Effector memory CD4-positive, alpha-beta T cell (primary cell): ENCODE measurements around the gene CYP27B1.

Experiments
- DNase-seq, 3 donors: peaks; one replicate each; pipeline ENCODE4 v3.0.0-alpha.2; 2020
- H3K27ac ChIP-seq: 2 replicates; pipeline ENCODE4 v1.7.0; 2013; ENCODE audit warnings: mild to moderate bottlenecking, low read length, moderate library complexity; ENCODE audit not compliant: insufficient read depth, poor library complexity, severe bottlenecking
- H3K27me3 ChIP-seq: replicated peaks from 2 replicates; pipeline ENCODE4 v1.7.0; 2013; ENCODE audit warnings: mild to moderate bottlenecking, low read length; ENCODE audit not compliant: insufficient read depth, control insufficient read depth, poor library complexity, severe bottlenecking
- H3K36me3 ChIP-seq: 2 replicates; pipeline ENCODE4 v1.7.0; 2013; ENCODE audit warnings: mild to moderate bottlenecking, low read length, moderate library complexity; ENCODE audit not compliant: control insufficient read depth, insufficient read depth
- H3K4me1 ChIP-seq: 2 replicates; pipeline ENCODE4 v1.7.0; 2013; ENCODE audit warnings: low read length, mild to moderate bottlenecking; ENCODE audit not compliant: control insufficient read depth, insufficient read depth, poor library complexity, severe bottlenecking
- H3K4me3 ChIP-seq: 2 replicates; pipeline ENCODE4 v1.7.0; 2013; ENCODE audit warnings: low read length, low read depth, mild to moderate bottlenecking; ENCODE audit not compliant: insufficient read depth, poor library complexity, severe bottlenecking
- H3K9me3 ChIP-seq: 2 replicates; pipeline ENCODE4 v1.7.0; 2013; ENCODE audit warnings: mild to moderate bottlenecking, low read length, moderate library complexity; ENCODE audit not compliant: control insufficient read depth

CYP27B1 gene

DNA sequence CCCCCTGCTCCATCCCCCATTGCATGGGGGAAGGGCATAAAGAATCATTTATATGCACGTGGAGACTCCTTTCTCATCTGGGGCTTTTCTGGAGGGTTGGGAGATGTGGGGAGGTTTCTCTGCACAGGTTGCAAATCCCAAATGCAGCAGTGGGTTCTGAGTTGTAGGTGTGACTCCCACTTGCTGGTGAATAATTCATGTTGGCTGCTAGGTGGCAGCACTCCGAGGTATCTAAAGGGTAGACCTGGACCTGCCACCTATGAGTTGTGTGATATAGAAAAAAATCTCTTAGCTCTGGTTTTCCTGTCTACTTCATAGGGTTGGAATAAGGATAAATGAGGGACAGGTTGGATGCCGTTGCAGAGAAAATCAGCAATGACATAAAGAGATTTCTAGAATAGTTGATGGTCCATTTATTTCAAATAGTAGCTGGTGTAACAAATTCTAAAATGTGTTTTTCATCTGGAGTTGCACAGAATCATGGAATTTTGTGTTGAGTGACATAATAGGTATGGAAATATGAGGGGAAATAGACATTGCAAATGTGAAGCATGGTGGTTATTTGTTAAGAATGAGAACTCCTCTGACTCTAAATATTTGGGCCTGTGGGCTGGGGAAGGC is 7.4 kb downstream of the CYP27B1 start:
- Histone ChIP-seq H3K4me1 (peaks cover 21% of the 10 kb centered on the region), H3K4me3 (no peak overlapping the region), H3K27me3 (peaks cover 4% of the 10 kb centered on the region), H3K27ac (no peak overlapping the region), H3K36me3 (peaks cover 16% of the 10 kb centered on the region), H3K9me3 (no peaks in the 10 kb centered on the region)
- no peak for DNase-seq

DNA sequence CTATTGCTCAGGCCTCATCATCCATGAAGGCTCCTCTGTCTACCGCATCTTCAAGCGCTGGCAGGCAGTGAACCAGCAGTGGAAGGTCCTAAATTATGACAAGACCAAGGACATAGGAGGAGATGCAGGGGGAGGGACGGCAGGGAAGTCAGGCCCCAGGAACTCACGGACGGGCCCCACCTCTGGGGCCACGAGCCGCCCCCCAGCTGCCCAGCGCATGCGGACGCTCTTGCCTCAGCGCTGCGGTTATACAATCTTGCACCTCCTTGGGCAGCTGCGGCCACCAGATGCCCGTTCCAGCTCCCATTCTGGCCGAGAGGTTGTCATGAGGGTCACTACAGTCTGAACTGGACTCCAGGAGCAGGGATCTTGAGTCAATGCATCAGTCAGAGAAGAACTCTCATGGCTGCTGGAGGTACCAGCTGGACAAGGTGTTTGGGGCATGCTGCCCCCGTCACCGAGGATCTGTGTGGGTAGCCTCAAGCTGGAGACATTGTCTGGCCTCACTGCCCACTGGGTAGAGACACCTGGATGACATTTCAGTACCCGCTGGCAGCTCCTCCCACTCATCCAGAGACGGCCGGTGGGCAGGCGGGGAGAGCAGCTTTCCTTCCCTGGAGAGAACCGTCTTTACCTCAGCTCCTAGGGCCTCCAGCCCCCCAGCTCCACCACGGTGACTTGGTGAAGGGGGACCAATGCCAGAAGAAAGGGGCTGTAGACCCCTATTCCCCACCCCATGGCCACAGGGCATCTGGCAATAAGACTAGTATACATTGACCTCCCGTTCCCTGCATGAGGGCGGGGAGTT is 8.1 kb downstream of the CYP27B1 start:
- DNase-seq: no peak
- Histone ChIP-seq H3K36me3 (peaks cover 16% of the 10 kb centered on the region), H3K4me3 (no peak overlapping the region), H3K9me3 (no peaks in the 10 kb centered on the region), H3K27me3 (no peaks in the 10 kb centered on the region), H3K4me1 (peaks cover 25% of the 10 kb centered on the region), H3K27ac (no peak overlapping the region)

DNA sequence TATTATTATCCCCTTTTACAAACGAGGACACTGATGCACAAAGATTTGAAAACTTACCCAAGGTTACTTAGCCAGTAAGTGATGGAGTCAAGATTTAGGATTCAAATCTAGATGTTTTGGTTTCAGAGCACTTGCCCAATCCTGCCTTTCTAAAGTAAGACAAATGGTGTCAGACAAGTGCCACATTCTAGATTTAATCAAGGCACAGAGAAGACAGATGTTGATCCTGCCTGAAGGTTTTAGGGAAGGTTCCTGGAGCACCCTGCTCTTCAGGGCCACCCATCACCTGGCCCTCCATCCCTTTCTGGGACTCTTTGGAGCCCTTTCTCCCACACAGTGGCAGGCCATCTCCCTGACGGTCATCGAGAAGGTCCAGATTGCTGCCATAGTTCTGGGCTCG is 9.1 kb downstream of the CYP27B1 start:
- no peak overlapping the region for H3K27ac ChIP-seq
- peaks cover 28% of the 10 kb centered on the region for H3K4me1 ChIP-seq
- H3K27me3 ChIP-seq: no peaks in the 10 kb centered on the region
- H3K36me3 ChIP-seq: peaks cover 16% of the 10 kb centered on the region
- no peak for DNase-seq
- H3K9me3 ChIP-seq: no peaks in the 10 kb centered on the region
- H3K4me3 ChIP-seq: no peak overlapping the region

DNA sequence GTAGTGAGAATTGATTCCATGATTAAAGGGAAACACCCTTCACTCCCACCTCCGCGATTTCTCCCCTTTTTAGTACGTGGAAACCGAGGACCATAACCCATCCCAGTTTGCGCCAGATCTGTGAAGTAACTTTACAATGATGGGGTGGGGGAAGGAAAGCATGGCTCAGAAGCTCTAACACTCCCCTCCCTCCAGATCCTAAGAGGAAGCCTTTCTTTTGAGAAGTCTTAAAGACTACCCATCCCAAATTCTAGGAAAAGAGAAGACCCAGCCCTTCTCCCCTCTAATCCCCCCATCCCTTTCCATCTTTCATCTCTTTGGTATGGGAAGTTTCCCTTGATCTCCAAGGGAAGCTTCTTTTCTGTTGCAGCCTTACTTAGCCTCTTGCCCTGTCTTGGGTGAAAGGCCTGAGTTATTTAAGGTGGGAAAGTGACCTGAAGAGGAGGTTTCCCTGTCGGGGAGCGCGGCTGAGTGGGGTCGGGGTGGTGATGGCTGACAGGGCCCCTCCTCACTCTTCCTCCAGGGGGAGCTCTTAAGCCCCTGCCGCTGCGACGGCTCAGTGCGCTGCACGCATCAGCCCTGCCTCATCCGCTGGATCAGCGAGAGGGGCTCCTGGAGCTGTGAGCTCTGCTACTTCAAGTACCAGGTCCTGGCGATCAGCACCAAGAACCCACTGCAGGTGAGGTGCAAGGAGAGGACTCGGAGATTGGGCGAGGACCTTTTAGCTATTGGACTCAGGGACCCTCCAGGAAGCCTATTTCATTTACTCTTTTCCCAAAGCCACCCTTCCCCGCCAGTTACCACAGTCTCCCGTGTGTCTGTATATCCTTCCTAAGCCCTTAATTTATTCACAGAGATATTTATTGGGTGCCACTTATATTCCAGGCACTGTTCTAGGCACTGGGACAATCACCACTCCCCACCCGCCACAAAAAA is 10.2 kb downstream of the CYP27B1 start:
- peak overlapping the region; percentile 80 for H3K27ac ChIP-seq
- H3K36me3 ChIP-seq: peaks cover 16% of the 10 kb centered on the region
- H3K9me3 ChIP-seq: no peaks in the 10 kb centered on the region
- peaks cover 32% of the 10 kb centered on the region for H3K4me1 ChIP-seq
- H3K27me3 ChIP-seq: no peaks in the 10 kb centered on the region
- H3K4me3 ChIP-seq: peak overlapping the region; percentile 54
- peak; percentile 36 to 53 (median 46) for DNase-seq

DNA sequence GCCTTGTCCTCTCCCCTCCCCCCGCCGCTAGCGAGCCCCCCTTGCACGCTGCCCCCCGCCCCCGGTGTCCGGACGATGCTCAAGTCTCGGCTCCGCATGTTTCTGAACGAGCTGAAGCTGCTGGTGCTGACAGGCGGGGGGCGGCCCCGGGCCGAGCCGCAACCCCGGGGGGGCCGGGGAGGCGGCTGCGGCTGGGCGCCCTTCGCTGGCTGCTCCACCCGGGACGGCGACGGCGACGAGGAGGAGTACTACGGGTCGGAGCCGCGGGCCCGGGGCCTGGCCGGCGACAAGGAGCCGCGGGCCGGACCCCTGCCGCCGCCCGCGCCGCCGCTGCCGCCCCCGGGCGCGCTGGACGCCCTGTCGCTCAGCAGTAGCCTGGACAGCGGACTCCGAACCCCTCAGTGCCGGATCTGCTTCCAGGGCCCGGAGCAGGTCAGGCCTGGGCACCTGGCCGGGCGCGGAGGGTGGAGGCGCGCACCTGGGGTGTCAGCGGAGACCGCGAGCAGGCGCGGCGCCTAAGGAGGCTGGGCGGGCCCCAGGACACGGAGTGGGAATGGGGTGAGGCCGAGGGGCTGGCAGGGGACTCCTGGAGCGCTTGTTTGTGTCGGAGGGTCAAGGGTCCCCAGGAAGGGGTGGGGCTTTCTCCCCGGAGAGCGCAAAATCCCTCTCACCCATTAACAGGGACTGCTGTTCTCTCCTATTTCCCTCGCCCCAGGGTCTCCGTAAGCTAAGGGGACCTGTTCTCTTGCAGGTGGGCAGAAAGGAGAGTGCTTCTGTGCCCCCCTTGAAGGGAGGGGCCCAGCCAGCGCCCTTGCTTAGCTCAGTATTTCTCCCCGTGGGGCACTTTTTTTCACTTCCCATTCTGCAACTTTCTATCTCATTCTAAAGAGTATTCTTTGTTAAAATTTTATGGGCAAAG is 11.2 kb downstream of the CYP27B1 start:
- peak overlapping the region; percentile 54 for H3K4me3 ChIP-seq
- DNase-seq: peak in 2 of 3 donors; percentile 35 to 39
- peak overlapping the region; percentile 80 for H3K27ac ChIP-seq
- H3K36me3 ChIP-seq: peaks cover 16% of the 10 kb centered on the region
- peaks cover 41% of the 10 kb centered on the region for H3K4me1 ChIP-seq
- H3K9me3 ChIP-seq: no peaks in the 10 kb centered on the region
- H3K27me3 ChIP-seq: no peaks in the 10 kb centered on the region

DNA sequence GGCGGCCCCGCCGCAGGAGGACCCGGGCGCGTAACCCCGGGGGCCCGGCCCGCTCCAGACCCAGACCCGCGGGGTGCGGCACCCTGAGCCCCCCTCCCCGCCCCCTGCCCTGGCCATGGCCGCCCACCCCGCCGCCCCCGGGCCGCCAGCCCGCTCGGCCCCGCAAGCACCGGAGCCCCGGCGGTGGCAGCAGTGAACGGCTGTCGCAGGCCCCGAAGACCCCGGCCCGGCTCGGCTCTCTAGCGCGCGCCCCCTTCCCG is 11.8 kb downstream of the CYP27B1 start:
- peak overlapping the region; percentile 54 for H3K4me3 ChIP-seq
- H3K27ac ChIP-seq: peak overlapping the region; percentile 80
- peaks cover 21% of the 10 kb centered on the region for H3K36me3 ChIP-seq
- H3K9me3 ChIP-seq: no peaks in the 10 kb centered on the region
- no peak for DNase-seq
- H3K4me1 ChIP-seq: peaks cover 41% of the 10 kb centered on the region
- H3K27me3 ChIP-seq: no peaks in the 10 kb centered on the region

DNA sequence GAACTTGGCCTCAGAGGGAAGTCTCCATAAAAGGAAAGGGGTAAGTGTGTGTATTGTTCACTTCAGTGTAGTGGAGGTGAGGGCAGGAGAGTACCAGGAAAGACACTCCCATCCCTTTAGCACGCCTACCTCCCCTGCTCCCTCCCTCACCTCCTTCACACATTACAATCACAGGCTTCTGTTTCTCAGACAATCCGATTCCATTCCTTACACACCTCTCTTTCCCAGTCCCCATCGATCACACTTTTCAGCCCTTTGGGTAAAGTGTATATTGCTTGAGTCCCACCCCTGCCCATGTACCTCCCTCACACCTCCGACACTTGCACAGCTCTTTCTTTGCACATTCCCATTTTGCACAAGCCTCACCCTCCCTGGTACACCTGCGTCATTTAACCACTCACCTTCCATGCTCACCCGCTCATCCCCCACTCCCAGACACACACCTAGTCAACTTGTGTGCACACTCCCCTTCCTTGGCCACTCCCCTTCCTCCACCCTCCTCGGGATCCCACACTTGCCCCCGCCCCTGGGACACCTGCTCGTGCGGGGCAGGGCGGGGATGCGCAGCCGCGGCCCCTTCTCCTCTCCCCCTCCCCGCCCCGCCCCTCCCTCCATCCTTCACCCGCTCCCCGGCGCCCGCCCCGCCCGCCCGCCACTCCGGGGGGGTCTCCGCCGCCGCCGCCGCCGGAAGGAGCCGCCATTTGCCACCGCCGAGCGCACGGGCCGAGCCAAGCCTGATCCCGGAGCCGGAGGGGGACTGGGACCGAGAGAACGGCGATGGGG is 12.3 kb downstream of the CYP27B1 start, which contains the start of gene MARCHF9:
Gene MARCHF9 (plus strand): TSS at position 693 of the 783 bp plus-strand sequence. CDS start 426 bp downstream, outside the sequence.
- DNase-seq: peak; percentile 79 to 85 (median 84)
- Histone ChIP-seq H3K27ac (peak within 1 kb of the TSS; percentile 80), H3K4me3 (peak within 1 kb of the TSS; percentile 54), H3K27me3 (no peaks in the 10 kb centered on the region), H3K36me3 (peaks cover 23% of the 10 kb centered on the region), H3K9me3 (no peaks in the 10 kb centered on the region), H3K4me1 (peaks cover 41% of the 10 kb centered on the region)

DNA sequence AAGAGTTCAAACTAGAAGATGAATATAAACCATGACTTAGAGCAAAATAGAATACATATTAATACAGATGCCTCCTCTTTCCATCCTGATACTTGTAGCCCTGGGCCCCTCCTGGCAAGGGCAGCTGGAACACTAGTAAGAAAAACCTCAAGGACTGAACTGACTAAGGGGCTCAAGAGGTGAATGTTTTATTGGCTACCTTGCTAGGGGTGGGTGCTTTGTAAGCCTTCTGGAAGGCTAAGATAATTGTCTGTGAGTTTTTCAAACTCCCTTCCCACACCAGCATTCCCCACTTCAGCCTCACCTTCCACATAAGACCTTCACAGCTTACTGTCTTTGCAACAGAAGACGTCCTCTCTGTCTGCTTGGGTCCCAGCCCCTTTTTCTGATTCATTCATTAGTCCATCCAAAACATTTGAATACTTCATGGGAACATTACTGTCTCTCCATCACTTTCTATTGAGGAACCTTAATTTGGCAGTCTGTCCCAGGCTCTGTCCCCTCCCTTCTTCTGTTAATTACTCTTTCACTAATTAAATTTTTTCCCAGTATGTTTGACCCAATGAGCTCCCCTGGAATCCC is 13.0 kb downstream of the CYP27B1 start:
- Histone ChIP-seq H3K9me3 (no peaks in the 10 kb centered on the region), H3K4me1 (peaks cover 41% of the 10 kb centered on the region), H3K27ac (peak overlapping the region; percentile 80), H3K36me3 (peaks cover 27% of the 10 kb centered on the region), H3K4me3 (no peak overlapping the region), H3K27me3 (no peaks in the 10 kb centered on the region)
- no peak for DNase-seq
